GM21529 (cell line): ENCODE results near the gene FSTL4.
"Not testable (repeated sequence)": the region's sequence is repeated elsewhere in the genome, so short reads cannot be mapped to it uniquely, and the experiment has no call there.

ENCODE experiments used
- ATAC-seq: cut with Tn5 transposase; IDR thresholded peaks from one replicate; pipeline ENCODE4 v1.9.1; 2021; ENCODE audit not compliant: unreplicated experiment

FSTL4 gene

GRCh38 chr5:133233616-133234015 lies 378.7 kb downstream of the FSTL4 start:
- ATAC-seq: no peak

- ATAC-seq: no peak
These were observed 379.4 kb downstream of the FSTL4 start for GRCh38 chr5:133232911-133233310.

GRCh38 chr5:133232435-133232834 lies 379.9 kb downstream of the FSTL4 start:
- no peak for ATAC-seq

- no peak for ATAC-seq
These were observed 380.3 kb downstream of the FSTL4 start for GRCh38 chr5:133232011-133232410.

- ATAC-seq: no peak
These were observed 381.3 kb downstream of the FSTL4 start for GRCh38 chr5:133230823-133231578.

GRCh38 chr5:133229931-133230664 lies 382.2 kb downstream of the FSTL4 start:
- no peak for ATAC-seq

- no peak for ATAC-seq
These were observed 384.0 kb downstream of the FSTL4 start for GRCh38 chr5:133228316-133228715.

- no peak for ATAC-seq
These were observed 384.4 kb downstream of the FSTL4 start for GRCh38 chr5:133227897-133228296.

GRCh38 chr5:133227082-133227481 lies 385.3 kb downstream of the FSTL4 start:
- no peak for ATAC-seq

- no peak for ATAC-seq
These were observed 386.2 kb downstream of the FSTL4 start for GRCh38 chr5:133226186-133226585.

- no peak for ATAC-seq
These were observed 386.6 kb downstream of the FSTL4 start for GRCh38 chr5:133225671-133226152.

GRCh38 chr5:133222979-133223378 lies 389.4 kb downstream of the FSTL4 start:
- ATAC-seq: no peak

- no peak for ATAC-seq
These were observed 389.8 kb downstream of the FSTL4 start for GRCh38 chr5:133222521-133222920.

GRCh38 chr5:133222040-133222439 lies 390.3 kb downstream of the FSTL4 start:
- ATAC-seq: no peak

- no peak for ATAC-seq
These were observed 391.3 kb downstream of the FSTL4 start for GRCh38 chr5:133220851-133221674.

GRCh38 chr5:133219296-133219695 lies 393.0 kb downstream of the FSTL4 start:
- no peak for ATAC-seq

- ATAC-seq: not testable (repeated sequence)
These were observed 396.2 kb downstream of the FSTL4 start for GRCh38 chr5:133216138-133216537.

GRCh38 chr5:133214153-133214820 lies 398.1 kb downstream of the FSTL4 start:
- no peak for ATAC-seq

GRCh38 chr5:133205649-133206048 lies 406.7 kb downstream of the FSTL4 start:
- no peak for ATAC-seq

- no peak for ATAC-seq
These were observed 407.1 kb downstream of the FSTL4 start for GRCh38 chr5:133205204-133205603.
